ENCODE results near the gene GPR42.
A peak's percentile ranks its signal among the peaks of the same experiment; 100 is the strongest.

Gene GPR42

GRCh38 chr19:35351411-35352176, 19.3 kb upstream of the GPR42 start:
- no peak overlapping the region for H3K4me3 ChIP-seq (replicated peaks in 1 of 2; ENCODE audit: low read depth in 2 of 2, low read length in 2 of 2)
- DNase-seq (ENCODE audit: low read depth in 2 of 2) = no peak
- no peak for TF ChIP-seq CTCF (IDR thresholded peaks at IDR 0.05; ENCODE audit: low read depth, low read length)

GRCh38 chr19:35352177-35352447, 18.8 kb upstream of the GPR42 start:
- DNase-seq (ENCODE audit: low read depth in 2 of 2) = no peak
- no peak for TF ChIP-seq CTCF (IDR thresholded peaks at IDR 0.05; ENCODE audit: low read depth, low read length)
- no peak overlapping the region for H3K4me3 ChIP-seq (replicated peaks in 1 of 2; ENCODE audit: low read depth in 2 of 2, low read length in 2 of 2)

- no peak overlapping the region for H3K4me3 ChIP-seq (replicated peaks in 1 of 2; ENCODE audit: low read depth in 2 of 2, low read length in 2 of 2)
- TF ChIP-seq CTCF (IDR thresholded peaks at IDR 0.05; ENCODE audit: low read depth, low read length) = peak; percentile 74
- DNase-seq (ENCODE audit: low read depth in 2 of 2) = peak; percentile 80 to 86
Observed at GRCh38 chr19:35352448-35353304, 18.2 kb upstream of the GPR42 start.

- TF ChIP-seq CTCF (IDR thresholded peaks at IDR 0.05; ENCODE audit: low read depth, low read length) = no peak
- H3K4me3 ChIP-seq (replicated peaks in 1 of 2; ENCODE audit: low read depth in 2 of 2, low read length in 2 of 2) = no peak overlapping the region
- DNase-seq (ENCODE audit: low read depth in 2 of 2) = peak in 1 of 2 donors; percentile 53
Observed at GRCh38 chr19:35353635-35354034, 17.2 kb upstream of the GPR42 start.

- TF ChIP-seq CTCF (IDR thresholded peaks at IDR 0.05; ENCODE audit: low read depth, low read length) = no peak
- H3K4me3 ChIP-seq (replicated peaks in 1 of 2; ENCODE audit: low read depth in 2 of 2, low read length in 2 of 2) = no peak overlapping the region
- DNase-seq (ENCODE audit: low read depth in 2 of 2) = no peak
Observed at GRCh38 chr19:35354898-35355297, 16.0 kb upstream of the GPR42 start.

- H3K4me3 ChIP-seq (replicated peaks in 1 of 2; ENCODE audit: low read depth in 2 of 2, low read length in 2 of 2) = no peak overlapping the region
- DNase-seq (ENCODE audit: low read depth in 2 of 2) = peak in 1 of 2 donors; percentile 29
- no peak for TF ChIP-seq CTCF (IDR thresholded peaks at IDR 0.05; ENCODE audit: low read depth, low read length)
Observed at GRCh38 chr19:35355791-35356460, 14.9 kb upstream of the GPR42 start.
